HG02623 (cell line): ENCODE results near the gene CYP2J2.
"Not testable (repeated sequence)": the region's sequence is repeated elsewhere in the genome, so short reads cannot be mapped to it uniquely, and the experiment has no call there.

Experiments
- ATAC-seq: cut with Tn5 transposase; IDR thresholded peaks from one replicate; pipeline ENCODE4 v1.9.1; 2021; ENCODE audit warnings: moderate library complexity; ENCODE audit not compliant: unreplicated experiment

The CYP2J2 gene, protein sequence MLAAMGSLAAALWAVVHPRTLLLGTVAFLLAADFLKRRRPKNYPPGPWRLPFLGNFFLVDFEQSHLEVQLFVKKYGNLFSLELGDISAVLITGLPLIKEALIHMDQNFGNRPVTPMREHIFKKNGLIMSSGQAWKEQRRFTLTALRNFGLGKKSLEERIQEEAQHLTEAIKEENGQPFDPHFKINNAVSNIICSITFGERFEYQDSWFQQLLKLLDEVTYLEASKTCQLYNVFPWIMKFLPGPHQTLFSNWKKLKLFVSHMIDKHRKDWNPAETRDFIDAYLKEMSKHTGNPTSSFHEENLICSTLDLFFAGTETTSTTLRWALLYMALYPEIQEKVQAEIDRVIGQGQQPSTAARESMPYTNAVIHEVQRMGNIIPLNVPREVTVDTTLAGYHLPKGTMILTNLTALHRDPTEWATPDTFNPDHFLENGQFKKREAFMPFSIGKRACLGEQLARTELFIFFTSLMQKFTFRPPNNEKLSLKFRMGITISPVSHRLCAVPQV

DNA sequence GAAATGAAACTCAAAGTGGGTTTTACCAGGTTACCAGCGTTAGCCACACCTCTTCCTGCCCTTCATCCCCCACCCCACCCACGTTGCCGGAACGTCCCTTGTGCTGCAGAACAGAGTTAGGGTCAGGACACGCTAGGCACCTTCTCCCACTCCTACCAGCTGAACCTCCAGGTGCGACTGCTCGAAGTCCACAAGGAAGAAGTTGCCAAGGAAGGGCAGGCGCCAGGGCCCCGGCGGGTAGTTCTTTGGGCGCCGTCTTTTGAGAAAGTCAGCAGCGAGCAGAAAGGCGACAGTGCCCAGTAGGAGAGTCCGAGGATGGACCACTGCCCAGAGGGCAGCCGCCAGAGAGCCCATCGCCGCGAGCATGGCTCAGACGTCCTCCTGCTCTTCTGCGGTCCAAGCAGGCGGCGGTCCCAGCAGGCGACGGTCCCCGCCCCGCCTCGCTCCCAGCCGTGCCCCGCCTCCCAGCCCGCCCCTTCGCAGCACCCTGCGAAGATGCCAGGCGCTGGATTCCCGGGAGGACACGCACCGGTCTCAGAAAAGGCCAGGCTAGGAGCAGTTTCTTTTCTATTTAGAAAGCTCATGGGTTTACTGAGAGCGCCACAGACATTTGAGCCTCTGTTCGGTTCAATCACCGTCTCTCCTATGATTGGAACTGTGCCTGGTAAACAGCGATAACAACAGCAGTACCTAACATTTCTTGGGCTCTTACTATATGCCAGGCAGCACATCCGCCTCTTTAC, at the start of gene CYP2J2:
Gene CYP2J2, minus strand, starts transcription at position 393 of the 743 bp plus-strand sequence. Its CDS starts 27 bp downstream, at position 366.
- peak; percentile 87 for ATAC-seq

DNA sequence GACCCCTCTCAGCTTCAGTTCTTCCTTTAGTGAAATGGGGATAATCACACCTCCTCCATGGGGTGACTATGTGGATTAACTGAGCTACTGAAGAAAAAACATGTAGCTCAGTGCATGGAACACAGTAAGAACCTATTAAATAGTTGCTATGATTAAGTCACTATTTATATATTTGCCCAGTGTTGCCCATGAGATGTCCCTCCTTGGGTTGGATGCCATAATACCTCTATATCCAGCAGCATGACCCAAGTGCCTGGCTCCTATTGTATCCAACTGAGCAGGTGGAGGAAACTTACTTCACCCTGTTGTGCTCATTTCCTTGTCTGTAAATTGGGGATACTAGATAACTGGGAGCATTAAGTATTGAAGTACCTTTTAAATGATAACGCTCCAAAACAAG, 47.1 kb upstream of the CYP2J2 start:
- ATAC-seq: no peak

DNA sequence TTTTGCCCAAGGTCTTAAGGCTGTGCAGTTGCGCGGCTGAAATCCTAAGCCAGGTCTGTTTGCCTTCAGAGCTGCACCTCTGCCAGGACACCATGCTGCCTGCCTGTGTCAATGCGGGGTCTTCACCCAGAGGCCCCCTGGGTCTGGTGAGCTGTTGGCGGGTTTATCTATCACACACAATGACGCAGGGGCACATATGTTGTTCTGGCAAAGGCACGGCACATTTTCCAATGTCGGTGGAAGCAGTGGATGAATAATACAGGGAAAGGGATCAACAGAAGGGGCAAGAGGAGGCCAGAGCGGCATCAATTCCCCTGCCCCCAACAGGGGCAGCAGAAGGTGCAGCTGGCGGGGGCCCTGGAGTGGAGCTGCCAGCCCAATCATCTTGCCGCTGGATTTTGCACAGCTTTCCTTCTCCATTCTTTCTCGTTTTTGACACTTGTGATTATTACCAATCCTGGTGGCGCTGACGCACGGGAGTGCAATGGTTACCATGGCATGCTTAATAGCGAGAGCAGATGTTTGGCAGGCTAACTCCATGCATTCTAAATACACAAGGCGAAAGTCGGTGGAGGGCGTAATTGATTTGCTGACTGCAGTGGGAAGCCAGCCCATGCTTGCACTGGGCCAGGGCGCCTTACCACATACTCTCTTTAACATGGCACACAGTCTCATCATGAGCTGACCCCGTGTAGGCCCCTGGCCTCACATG, 45.8 kb upstream of the CYP2J2 start:
- no peak for ATAC-seq

DNA sequence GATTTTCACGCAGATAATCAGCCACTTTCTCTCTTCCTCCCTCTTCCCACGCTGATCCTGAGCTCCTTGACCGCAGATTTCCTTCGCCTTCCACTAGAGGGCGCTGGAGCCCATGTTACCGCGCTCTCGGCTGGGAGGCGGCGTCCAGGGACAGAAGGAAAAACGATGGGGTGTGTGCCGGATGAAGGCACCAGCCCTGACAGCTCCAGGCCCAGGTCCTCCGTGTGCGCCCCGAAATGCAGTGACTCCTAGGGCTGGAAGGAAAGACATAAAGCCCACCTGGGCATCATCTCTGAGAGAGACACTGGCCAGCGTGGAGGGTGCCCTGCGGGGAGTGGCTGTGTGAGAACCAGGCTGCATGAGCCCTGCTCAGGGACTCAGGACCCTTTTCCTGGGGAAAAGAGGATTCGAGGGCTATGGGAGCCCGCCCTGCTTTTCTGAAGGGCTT, 44.9 kb upstream of the CYP2J2 start:
- peak; percentile 57 for ATAC-seq

DNA sequence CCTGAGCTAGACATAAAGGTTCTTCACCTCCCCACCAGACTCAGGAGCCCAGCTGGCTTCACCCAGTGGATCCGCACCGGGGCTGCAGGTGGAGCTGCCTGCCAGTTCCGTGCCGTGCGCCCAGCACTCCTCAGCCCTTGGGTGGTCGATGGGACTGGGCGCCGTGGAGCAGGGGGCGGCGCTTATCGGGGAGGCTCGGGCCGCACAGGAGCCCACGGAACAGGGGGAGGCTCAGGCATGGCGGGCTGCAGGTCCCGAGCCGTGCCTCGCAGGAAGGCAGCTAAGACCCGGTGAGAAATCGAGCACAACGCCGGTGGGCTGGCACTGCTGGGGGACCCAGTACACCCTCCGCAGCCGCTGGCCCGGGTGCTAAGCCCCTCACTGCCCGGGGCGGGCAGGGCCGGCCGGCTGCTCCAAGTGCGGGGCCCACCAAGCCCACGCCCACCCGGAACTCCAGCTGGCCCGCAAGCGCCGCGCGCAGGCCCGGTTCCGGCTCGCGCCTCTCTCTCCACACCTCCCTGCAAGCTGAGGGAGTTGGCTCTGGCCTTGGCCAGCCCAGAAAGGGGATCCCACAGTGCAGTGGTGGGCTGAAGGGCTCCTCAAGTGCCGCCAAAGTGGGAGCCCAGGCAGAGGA, 43.1 kb upstream of the CYP2J2 start:
- not testable (repeated sequence) for ATAC-seq

DNA sequence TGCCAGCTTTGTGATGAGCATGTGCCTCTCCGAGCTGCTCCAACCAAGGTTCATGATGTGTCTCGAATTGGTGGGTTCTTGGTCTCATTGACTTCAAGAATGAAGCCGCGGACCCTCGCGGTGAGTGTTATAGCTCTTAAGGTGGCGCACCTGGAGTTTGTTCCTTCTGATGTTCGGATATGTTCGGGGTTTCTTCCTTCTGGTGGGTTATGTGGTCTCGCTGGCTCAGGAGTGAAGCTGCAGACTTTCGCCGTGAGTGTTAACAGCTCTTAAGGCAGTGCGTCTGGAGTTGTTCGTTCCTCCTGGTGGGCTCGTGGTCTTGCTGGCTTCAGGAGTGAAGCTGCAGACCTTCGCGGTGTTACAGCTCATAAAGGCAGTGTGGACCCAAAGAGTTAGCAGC, 42.2 kb upstream of the CYP2J2 start:
- not testable (repeated sequence) for ATAC-seq

DNA sequence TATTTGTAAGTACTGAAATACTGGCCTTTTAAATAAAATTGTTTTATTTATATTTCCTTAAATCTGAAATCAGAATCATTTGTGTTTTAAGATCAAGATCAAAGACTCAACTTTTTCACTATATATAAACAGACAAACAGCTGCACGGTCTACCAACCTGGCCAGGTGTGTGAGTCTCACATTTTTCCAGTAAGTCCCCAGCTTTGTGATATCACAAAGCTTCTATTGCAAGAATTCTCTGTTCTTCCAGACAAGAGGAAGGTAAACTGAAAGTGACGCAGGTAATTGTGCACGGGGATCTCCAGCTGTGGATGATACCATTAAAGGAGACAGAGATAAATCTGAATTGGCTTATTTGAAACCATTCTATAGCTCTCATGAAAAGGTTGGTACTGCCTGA, 41.2 kb upstream of the CYP2J2 start:
- ATAC-seq: no peak

DNA sequence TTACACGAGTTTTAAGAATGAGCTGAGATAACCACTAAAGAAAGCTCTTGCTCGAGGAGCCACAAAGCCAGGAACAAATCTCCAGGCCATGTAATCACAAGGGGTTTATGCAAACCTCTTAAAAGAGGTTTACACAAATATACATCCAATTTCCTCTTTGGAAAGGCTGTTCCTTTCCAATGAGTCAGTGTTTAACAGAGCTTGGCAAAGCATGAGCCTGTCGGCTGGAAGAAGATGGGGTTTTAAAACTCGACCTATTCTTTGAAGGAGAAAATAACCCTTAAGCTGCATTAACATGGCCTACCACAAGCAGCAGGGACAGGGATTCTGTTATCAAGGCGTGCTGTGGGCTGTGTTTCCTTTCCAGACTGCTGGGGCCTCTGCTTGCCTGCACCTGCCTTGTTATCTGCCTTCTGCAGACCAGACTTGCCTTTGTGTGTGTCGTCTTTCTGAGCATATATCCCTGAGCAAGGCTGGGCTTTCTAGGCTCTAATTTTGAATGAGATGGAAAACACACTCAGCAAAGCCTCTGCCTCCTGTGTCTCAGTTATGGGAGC, 40.6 kb upstream of the CYP2J2 start:
- no peak for ATAC-seq

DNA sequence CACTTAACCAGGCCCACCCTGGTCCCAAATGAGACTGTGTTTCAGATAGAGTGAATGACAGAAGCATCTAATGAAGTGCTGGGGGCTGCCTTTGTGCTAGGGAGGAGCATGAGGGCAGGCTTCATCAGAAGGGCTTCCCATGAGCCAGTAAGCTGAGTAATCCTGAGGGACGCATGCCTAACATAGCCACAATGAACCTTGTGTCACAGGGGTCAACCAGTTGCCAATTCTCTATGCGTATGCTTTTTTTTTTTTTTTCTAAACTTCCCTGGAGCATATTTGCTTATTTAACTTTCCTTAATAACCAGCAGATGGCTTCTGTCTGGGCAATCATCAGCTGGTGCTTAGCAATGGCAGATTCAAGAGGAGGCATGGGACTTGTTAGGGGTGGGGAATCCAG, 25.5 kb upstream of the CYP2J2 start:
- no peak for ATAC-seq

DNA sequence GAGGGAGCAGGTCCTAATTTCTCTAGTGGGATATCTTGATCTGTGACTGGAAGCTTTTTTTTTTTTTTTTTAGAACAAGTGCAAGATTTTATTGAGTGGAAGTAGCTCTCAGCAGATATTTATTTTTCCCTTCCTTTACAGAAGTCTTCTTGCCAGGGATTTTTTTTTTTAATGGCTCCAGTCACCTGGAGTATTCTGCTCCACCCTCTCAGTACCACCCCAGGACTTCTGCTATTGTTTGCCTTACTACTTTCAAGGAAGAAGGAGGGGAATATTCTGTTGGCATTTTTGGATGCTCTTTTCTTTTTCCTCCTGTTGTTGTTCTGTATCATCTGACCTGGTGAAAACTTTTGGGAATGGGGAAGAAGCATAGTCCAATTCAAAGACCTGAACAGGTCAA, 23.1 kb upstream of the CYP2J2 start:
- ATAC-seq: no peak

DNA sequence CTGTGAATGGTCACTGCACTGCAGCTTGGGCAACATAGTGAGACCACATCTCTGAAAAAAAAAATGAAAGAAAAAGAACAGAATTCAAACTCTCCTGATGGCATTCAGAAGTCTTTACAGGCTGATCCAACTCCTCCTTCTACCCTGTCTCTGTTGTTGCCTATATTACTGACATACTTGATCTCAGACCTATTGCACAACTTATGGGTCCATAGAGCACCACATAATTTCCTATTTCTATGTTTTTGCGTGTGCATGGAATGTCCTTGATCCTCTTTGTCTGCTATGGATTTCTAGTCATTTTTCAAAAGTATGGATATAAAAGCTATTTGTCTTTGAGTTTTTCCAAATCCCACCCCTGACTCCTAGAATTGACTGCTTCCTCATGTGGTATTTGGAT, 22.4 kb upstream of the CYP2J2 start:
- no peak for ATAC-seq

DNA sequence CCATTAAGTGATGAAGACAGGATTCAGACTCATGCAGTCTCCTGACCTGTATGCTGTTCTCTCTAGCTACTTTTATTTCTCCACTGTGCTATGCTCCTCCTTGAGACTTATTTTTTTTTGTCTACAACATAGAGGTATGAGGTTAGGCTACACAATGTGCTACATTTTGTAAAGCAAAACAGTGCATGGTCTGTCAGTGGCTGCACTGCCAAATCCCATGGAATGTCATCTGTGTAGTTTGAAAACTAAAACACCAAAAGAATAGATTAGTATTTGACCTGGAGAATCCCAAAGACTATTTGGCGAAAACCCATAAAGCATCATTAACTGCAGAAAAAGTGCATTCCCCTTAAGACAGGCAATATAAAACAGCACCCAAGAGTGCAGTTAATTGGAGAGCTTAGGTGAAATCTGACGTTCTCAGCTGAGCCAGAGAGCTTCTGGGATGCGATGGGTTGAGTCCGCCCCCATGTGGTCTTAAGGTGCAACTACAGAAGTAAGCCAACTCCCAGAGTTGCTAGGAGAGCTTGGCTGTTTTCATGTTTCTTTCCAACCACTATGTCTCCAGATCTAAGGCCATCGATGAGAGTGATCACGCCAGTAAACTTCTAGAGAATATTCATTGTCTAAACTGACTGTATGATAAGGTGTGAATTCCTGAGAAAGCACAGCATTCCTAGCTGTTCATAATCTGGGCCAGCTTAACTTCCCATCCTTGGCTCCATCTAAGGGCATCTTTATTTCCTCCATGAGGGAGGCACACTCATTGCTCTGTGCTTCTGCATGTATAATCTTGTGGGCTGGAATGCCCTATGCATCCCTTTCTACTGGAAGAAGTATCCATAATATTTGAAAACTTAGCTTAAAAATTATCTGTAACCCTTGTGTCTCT, 20.7 kb upstream of the CYP2J2 start:
- peak; percentile 87 for ATAC-seq

DNA sequence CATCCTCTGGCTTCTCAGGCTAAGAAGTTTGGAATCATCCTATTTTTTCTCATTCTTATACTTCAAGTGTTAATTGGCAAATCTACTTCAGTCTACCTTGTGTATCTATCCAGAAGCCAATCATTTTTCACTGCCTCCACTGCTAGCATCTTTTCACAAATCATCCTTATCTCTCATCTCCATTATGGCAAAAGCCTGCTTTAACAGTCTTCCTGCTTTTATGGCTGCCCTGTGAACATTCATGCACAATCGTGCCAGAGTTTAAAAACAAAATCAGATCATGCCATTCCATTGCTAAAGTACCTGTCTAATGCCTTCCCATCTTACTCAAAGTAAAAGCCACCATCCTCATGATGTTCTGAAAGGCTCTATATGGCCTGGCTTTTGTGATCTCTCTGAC, 19.2 kb upstream of the CYP2J2 start:
- ATAC-seq: no peak

DNA sequence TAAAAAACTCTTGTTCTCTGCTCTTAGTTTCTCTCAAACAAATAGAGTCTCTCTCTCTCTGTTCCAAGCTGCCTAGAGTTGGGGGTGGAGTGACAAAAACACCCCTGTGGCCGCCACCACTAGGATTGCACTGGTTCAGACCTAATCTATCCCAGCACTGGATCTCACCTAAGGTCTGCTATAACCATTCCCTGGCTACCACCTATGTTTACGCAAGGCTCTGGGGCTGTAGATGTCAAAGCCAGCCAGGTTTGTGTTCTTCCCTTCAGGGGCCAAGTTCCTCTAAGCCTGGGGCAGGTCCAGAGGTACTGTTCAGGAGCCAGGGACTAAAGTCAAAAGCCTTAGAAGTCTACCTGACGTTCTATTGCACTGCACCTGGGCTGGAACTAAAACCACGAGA, 12.8 kb upstream of the CYP2J2 start:
- ATAC-seq: no peak

DNA sequence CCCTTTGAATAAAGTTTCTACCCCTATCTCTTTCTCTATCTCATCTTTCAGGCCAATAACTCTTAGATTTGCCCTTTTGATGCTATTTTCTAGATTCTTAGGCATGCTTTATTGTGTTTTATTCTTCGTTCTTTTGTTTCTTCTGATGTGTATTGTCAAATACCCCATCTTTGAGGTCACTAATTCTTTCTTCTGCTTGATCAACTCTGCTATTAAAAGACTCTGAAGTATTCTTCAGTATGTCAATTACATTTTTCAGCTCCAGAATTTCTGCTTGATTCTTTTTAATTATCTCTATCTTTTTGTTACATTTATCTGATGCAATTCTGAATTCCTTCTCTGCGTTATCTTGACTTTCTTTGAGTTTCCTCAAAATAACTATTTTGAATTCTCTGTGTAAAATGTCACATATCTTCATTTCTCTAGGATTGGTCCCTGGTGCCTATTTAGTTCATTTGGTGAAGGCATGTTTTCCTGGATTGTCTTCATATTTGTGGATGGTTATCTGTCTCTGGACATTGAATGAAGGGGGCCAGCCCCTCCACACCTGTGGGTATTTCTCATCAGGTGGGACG, 11.2 kb upstream of the CYP2J2 start:
- no peak for ATAC-seq

DNA sequence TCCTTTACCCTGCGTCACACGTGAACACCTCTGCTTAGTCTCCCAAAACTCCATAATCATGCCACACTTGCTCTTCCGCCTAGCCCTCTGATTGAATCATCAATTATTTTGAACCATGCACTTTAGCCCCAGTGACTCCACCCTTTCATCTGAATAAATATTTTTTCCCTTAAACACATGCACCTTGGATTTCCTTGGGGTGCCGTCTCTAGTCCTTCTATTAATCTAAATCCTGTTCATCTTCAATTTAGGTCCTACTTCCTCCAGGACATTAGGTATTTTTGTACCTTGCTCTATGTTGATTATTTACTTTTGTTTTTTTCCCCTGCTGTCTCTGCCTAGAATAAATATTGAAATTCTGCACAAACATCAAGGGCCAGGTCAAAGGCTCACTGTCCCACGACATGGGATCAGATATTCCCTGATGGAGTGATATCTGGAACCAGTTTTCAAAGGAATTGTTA, 9.8 kb upstream of the CYP2J2 start:
- no peak for ATAC-seq

DNA sequence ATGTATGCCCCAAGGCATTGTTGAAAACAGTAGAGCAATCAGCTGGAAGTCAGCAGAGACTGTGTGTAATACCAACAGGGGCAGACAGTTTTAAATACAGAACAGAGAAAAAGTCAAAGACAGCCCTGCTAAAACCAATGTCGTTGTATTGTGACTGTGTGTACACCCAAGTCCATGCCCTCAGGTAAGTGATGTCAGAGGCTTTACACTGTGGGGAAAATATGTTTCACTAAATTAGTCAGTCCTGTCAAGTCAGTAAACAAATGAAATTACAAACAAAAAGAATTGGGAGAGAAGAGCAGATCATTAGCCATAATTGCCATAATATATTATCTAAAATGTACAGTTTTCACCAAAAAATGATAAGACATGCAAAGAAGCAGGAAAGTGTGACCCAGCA, 2.4 kb upstream of the CYP2J2 start:
- no peak for ATAC-seq

DNA sequence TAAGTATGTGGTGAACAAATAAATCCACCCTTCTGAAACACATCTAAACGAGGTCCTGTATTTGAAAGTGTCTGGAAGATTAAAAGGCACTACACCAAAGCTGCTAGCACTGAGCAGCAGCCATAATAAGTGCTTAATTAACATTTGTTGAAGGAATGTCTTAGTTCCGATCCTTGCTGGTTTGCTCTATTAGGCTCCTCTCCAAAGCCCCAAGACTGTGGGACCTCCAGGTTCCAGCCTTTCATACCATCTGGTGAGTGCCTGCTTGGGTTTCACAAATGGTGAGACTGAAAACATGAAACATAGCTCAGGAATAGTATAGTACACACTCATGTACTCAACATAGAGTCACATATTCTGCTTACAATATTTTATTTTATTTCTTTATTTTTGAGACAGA, 640 bp upstream of the CYP2J2 start:
- ATAC-seq: no peak

DNA sequence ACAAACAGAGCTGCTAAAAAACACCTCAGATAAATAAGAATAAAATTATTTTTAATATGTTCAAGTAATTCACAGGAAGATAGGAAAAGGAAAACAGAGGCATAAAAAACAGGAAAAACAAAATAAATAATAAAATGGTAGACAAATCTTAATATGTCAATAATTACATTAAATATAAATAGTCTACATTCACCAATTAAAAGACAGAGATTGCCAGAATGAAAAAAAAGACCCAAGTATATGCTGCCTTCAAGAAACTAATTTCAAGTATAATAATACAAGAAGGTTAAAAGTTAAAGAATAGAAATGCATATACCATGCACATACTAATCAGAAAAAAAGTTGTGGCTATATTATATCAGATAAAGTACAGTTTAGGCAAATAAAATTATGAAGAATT, 1.9 kb downstream of the CYP2J2 start:
- no peak for ATAC-seq
